Stimulated activated CD8-positive, alpha-beta memory T cell treated with anti-CD3 and anti-CD28 coated beads, Interleukin-12 subunit alpha, Interleukin-12 subunit beta, amount 100 ng/mL, for 4 hours (primary cell): ENCODE measurements around the gene ZNF595.
"Not testable (repeated sequence)": the region's sequence is repeated elsewhere in the genome, so short reads cannot be mapped to it uniquely, and the experiment has no call there.

Experiments used
- DNase-seq: peaks from one replicate; pipeline ENCODE4 v3.0.0-alpha.2; 2020; ENCODE audit warnings: low read depth

ZNF595 gene

DNA sequence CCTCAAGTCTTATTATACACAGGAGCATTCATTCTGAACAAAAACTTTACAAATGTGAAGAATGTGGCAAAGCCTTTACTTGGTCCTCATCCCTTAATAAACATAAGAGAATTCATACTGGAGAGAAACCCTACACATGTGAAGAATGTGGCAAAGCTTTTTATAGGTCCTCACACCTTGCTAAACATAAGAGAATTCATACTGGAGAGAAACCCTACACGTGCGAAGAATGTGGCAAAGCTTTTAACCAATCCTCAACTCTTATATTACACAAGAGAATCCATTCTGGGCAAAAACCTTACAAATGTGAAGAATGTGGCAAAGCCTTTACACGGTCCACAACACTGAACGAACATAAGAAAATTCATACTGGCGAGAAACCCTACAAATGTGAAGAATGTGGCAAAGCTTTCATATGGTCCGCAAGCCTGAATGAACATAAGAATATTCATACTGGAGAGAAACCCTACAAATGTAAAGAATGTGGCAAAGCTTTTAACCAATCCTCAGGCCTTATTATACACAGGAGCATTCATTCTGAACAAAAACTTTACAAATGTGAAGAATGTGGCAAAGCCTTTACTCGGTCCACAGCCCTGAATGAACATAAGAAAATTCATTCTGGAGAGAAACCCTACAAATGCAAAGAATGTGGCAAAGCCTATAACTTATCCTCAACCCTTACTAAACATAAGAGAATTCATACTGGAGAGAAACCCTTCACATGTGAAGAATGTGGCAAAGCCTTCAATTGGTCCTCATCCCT is 33.6 kb downstream of the ZNF595 start:
- not testable (repeated sequence) for DNase-seq

DNA sequence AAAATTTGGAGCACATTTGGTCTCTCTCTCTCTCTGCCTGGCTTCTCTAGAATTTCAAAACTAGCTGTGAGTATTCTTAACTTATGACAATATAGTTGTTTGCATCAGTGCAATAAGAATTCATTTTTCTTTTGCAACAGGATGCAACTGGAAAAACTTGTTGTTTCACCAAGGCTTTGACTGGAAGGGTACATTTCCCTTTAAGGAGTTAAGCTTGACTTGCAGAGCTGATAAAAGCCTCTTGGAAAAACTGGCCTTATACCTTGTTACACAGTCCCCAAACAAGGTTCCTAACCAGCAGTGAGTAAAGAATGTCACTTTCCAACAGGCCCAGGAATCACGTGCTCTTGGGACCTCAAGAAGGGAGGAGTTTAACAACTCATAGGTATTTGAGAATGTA is 45.3 kb downstream of the ZNF595 start:
- no peak for DNase-seq

DNA sequence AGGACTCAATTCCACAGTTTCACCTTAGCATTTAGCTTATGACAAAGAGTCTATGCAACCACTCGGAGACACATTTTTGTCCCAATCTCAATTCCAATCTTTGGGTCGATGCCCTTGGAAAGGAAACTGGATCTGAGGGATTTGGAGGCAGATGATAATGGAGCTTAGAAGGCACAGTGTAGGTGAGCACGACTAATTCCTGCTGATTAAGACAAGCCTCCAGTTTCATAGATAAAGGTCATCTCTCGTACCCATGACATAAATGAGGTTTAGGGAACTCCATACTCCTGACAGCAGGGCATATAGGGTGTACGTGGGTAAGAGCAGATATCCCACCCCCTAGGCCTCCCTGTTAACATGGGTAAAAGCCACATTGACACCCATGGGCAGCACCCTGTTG is 46.7 kb downstream of the ZNF595 start:
- DNase-seq = no peak

DNA sequence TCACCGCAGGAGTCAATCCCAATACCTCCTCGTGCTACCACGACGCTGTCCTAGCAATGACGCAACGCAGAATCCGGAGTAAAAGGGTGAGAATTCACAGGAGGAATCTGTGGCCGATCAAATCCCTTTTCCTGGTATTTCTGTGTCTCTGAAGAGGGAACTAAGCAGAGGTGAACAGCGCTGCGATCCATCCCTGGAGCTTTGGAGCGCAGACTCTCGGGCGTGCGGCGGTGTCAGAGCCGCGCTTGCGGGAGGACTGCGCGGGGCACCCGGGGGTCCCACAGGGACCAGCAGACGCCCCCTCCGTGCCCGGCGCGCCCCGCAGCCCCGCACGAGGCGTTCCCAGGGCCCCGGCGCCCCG is 53.9 kb downstream of the ZNF595 start:
- DNase-seq = no peak

- DNase-seq = no peak
Observed at GRCh38 chr4:107444-108429, 54.6 kb downstream of the ZNF595 start.

- DNase-seq = no peak
Observed at GRCh38 chr4:112771-113170, 59.6 kb downstream of the ZNF595 start.

GRCh38 chr4:113732-114131 is 60.6 kb downstream of the ZNF595 start:
- no peak for DNase-seq

DNA sequence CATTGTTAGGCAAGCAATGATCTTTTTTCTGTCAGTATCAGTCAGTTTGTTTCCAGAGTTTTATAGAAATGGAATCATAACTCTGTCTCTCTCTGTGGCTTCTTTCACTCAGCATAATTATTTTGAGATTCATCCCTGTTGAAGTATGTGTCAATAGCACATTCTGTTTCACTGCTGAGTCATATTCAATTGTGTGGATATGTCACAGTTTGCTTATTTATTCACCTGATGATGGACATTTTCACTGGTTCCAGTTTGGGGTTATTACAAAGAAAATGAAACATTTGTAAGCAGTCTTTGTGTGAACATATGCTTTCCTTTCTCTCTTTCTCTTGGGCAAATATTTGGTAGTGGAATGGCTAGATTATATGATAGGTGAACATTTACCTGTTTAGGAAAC is 61.0 kb downstream of the ZNF595 start:
- no peak for DNase-seq

- no peak for DNase-seq
Observed at GRCh38 chr4:116499-116898, 63.4 kb downstream of the ZNF595 start.

DNA sequence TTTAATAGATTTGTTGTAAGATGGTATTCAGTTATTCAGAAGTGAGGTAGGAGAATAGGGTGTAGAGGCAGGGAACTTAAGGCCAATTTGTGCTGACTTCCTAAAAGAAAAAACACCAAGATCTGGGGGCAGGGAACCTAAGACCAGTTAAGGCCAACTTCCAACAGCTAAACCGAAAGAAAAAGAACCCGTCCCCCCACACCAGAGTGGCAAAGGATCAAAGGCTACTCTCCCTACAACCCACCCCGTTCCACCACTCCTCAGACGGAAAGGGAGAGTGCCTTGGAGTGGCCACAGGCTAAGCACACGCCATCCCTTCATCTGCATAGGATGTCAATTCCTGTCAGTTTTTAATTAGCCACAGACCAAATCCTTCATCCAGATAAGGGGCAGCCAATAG is 67.5 kb downstream of the ZNF595 start:
- no peak for DNase-seq

DNA sequence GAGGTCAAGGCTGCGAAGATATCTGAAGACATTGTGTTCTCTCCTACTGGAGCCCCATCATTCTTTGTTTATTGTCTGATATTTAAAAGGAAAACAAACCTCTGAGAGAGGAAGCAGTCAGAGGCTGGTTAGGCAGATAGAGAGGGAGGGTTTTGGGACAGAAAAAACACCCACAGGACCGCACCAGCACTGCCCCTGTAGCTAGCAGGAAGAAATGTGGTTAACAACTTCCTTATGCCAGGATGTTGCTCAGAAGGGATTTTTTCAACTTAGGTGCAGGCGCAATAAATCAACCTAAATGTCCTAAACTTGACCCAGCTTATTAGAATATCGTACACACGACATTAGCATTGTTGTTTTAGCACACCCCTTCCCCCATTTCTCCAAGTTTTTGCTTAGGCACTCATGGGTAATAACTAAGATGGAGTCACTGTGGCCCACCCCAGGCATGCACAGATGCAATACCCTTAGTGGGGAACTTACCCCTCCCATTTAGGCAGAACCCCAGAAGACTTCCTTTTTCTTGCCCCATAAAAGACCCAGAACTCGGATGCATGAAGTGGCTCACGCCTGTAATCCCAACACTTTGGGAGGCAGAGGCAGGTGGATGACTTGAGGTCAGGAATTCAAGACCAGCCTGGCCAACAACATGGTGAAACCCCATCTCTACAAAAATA is 68.4 kb downstream of the ZNF595 start:
- DNase-seq = peak; percentile 7

DNA sequence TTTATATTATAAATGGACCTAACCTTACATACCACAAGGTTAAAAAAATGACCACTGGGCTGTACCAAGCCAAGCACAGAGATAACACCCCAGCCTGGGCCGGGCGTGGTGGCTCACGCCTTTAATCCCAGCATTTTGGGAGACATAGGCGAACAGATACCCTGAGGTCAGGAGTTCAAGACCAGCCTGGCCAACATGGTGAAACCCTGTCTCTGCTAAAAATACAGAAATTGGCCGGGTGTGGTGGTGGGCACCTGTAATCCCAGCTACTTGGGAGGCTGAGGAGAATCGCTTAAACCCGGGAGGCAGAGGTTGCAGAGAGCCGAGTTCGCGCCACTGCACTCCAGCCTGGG is 70.8 kb downstream of the ZNF595 start:
- DNase-seq = not testable (repeated sequence)

- DNase-seq = peak; percentile 77
Observed at GRCh38 chr4:124275-125081, 71.4 kb downstream of the ZNF595 start, which contains the start of gene ZNF718. ZNF718 (plus strand) TSS chr4:124501; CDS start chr4:124671, 170 bp downstream.

DNA sequence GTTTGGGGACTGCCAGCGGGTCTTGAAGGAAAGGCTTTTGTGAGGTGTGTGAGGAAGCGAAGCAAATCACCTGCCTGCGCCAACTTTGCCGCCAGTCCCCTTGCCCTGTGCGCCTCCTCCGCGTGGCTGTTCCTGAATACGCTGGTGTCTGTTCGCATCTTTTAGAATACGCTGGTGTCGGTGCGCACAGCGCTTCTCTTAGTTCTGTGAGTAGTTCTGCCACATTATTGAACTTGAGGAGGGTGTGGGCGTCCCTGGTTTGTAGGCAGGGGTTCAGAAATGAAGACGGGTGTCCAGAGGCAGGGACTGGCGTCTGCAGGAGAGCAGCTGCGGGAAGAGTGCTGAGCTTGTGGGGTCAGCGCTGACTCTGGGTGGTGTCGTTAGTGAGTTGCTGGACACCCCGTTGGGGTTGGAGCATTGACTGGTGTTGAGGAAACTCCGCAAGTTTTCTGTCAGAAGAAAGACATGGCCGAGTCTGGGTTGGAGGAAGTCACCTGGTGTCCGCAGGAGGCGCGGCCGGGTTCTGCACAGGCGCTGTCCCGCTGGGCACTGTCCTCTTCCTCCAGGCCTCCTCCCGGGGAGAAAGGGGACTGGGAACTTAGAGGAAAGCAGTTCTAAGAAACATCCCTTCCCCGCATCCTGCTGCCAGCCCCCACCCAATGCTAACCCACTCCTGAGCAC is 72.1 kb downstream of the ZNF595 start:
- no peak for DNase-seq

- DNase-seq = no peak
Observed at GRCh38 chr4:125833-126232, 72.7 kb downstream of the ZNF595 start.

DNA sequence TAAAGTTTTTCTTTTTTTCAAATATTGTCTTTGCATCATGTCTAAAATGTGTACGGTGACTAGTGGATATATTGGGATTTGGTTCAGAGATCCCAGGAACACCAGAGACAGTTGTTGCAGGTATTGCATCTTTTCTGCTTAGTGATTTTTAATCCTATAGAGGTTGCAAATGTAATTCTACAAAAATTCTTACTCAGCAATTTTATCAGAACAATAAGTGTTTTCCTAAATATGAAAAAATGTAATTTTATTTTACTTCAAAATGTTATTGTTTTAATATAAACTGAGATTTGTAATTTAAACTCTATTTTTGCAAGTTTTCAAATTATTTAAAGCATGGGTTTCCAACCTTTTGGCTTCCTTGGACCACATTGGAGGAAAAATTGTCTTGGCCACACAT is 79.4 kb downstream of the ZNF595 start:
- DNase-seq = no peak
